HUES64 (cell line): ENCODE measurements around the gene HIVEP3.
"Not testable (repeated sequence)": the region's sequence is repeated elsewhere in the genome, so short reads cannot be mapped to it uniquely, and the experiment has no call there.

Source experiments
- H3K27ac ChIP-seq: 2 replicates; pipeline ENCODE4 v1.7.0; 2013; ENCODE audit warnings: low read depth, low read length, inconsistent platforms
- H3K27me3 ChIP-seq: 2 replicates; pipeline ENCODE4 v1.6.1; 2013; ENCODE audit warnings: mild to moderate bottlenecking, low read length; ENCODE audit not compliant: insufficient read depth
- H3K36me3 ChIP-seq: 2 replicates; pipeline ENCODE4 v1.6.1; 2013; ENCODE audit warnings: mild to moderate bottlenecking, low read length; ENCODE audit not compliant: insufficient read depth
- H3K4me1 ChIP-seq: 2 replicates; pipeline ENCODE4 v1.6.1; 2013; ENCODE audit warnings: mild to moderate bottlenecking, low read length, moderate library complexity; ENCODE audit not compliant: insufficient read depth
- H3K4me3 ChIP-seq: 2 replicates; pipeline ENCODE4 v1.5.1; 2013; ENCODE audit warnings: mild to moderate bottlenecking, low read length, moderate library complexity
- H3K9ac ChIP-seq: 2 replicates; pipeline ENCODE4 v1.6.1; 2013; ENCODE audit warnings: mild to moderate bottlenecking, low read depth, low read length
- H3K9me3 ChIP-seq: 2 replicates; pipeline ENCODE4 v1.6.1; 2013; ENCODE audit warnings: low read depth, low read length; ENCODE audit not compliant: insufficient read depth
- WGBS: fragments of 150-250, 120-280 bp; methylation state at CpG from one replicate; pipeline ENCODE4 v1.1.7; 2013; ENCODE audit warnings: missing lambda C conversion rate; 5-methylcytosine and 5-hydroxymethylcytosine counted together

HIVEP3 gene

DNA sequence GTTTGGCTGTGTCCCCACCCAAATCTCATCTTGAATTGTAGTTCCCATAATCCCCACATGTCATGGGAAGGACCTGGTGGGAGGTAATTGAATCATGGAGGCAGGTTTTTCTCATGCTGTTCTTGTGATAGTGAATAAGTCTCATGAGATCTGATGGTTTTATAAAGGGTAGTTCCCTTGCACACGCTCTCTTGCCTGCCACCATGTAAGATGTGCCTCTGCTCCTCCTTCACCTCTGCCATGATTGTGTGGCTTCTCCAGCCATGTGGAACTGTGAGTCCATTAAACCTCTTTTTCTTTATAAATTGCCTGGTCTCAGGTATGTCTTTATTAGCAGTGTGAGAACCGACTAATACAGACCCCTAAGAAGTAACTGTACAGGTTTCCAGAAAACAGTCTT lies 2.5 kb upstream of the HIVEP3 start:
- Histone ChIP-seq H3K27me3 (peaks cover 38% of the 10 kb centered on the region), H3K4me1 (peaks cover 31% of the 10 kb centered on the region)
- not testable (repeated sequence) for H3K36me3 ChIP-seq, H3K9me3 ChIP-seq, H3K4me3 ChIP-seq, H3K27ac ChIP-seq, H3K9ac ChIP-seq
- 96% methylated on average over 2 of the region's 2 CpGs for WGBS

DNA sequence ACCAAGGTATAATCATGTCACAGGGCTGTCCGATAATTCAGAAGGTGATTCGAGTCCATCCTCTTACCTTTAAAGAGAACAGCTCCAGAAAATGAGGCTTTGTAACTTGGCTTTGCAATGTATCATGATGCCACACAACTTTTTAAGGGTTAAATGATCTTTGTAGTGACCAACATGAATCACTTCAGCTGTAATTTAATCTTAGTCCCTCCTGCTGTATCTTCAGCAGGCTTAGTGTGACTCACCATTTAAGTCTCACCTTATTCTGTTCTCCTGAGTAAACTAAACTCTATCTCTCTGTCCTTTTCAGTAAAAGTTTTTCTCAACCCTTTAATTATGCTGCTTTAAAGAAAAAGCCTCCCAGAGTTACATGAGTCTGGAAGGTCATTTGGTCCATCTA lies 1.9 kb upstream of the HIVEP3 start:
- Histone ChIP-seq H3K27ac (no peak overlapping the region), H3K4me3 (no peak overlapping the region), H3K36me3 (no peaks in the 10 kb centered on the region), H3K27me3 (peaks cover 44% of the 10 kb centered on the region), H3K9ac (no peak overlapping the region), H3K4me1 (peaks cover 31% of the 10 kb centered on the region), H3K9me3 (0 out of 2 replicates have a peak, but pooled peaks cover 7% of the 10 kb centered on the region)
- 93% methylated on average over 2 of the region's 2 CpGs for WGBS

DNA sequence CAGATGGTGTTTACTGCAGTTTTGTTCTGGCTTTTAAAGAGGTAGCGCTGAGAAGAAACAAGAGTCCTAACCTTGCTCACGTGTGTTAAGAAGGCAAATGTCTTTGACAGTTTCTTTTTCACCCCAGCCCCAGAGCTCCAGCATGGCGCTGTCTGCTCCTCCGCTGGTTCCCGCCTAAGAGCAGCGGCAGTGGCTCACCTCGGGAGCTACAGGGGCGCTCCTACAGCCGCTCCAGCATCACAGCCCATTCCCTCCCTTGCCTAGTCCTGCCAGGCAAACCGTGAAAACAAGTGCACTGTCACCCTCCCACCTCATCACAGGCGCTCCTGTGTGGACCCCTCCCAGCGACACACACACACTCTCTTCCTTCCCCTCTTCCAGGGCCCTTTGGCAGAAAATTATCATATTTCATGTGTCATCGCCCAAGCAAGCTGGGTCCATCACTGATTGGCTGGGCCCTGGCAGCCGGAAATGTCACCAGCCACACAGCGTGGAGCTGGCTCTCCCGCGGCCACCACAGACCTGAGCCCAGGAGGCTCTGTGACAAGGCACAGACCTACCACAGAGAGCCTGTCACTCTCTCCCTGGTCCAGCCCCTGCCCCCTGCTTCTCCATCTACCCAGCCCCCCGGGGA lies 1.2 kb upstream of the HIVEP3 start:
- Histone ChIP-seq H3K27me3 (peaks cover 47% of the 10 kb centered on the region), H3K27ac (no peak overlapping the region), H3K9ac (no peak overlapping the region), H3K4me3 (peak overlapping the region; percentile 62), H3K4me1 (peaks cover 31% of the 10 kb centered on the region), H3K36me3 (no peaks in the 10 kb centered on the region), H3K9me3 (0 out of 2 replicates have a peak, but pooled peaks cover 7% of the 10 kb centered on the region)
- 4% methylated on average over 17 of the region's 18 CpGs for WGBS

DNA sequence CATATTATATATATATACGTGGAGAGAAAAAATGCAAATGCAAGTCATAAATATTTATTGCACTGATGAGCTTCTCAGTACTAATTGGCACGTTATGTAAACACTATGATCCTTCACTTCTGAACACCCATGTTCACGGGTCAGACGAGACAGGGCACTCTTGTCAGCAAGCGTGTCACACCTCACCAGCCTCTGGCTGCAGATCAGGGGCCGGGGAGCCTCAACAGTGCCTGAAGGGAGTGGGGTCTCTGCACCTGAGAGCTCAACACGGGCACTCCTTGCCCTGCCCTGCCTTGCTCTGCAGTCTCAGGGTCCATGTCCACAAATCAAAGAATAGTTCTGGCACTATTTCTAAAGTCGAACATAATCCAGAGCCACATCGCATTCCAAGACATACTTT lies 409 bp upstream of the HIVEP3 start:
- H3K4me1 ChIP-seq: peaks cover 31% of the 10 kb centered on the region
- H3K27ac ChIP-seq: no peak overlapping the region
- H3K36me3 ChIP-seq: no peaks in the 10 kb centered on the region
- no peak overlapping the region for H3K9ac ChIP-seq
- 54% methylated on average over 8 of the region's 9 CpGs for WGBS
- H3K9me3 ChIP-seq: 0 out of 2 replicates have a peak, but pooled peaks cover 5% of the 10 kb centered on the region
- H3K4me3 ChIP-seq: peak overlapping the region; percentile 62; the same call in 1 of the 2 replicates
- H3K27me3 ChIP-seq: peaks cover 47% of the 10 kb centered on the region

DNA sequence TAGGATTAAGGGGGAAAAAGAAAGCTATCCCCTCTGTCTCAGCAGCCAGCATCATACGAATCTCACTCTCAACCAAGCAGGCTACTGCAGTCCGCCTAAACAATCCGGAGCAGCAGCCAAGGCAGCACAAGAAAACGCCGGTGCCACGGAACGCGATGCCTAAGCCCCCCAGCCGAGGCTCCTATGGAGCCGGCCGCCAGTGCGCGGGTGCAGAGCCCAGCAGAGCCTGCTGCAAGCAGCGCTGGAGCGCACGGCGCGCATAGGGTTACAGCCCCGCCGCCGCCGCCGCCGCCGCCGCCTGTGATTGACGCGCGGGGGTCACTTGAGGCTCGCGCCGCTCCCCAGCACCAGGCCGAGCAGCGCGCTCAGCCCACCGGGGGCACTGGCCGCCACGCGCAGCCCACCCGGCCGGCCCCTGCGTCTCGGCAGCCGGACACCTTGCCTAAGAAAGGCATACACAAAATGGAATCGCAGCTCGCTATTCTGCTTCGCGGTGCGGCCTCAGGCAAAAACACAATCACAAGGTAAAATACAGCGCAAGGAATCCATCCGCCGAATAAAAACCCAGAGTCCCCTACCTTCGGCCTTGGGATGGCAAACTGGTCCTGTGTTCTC lies 780 bp downstream of the HIVEP3 start:
- peak overlapping the region; percentile 43; the same call in 1 of the 2 replicates for H3K9ac ChIP-seq
- H3K27me3 ChIP-seq: peaks cover 47% of the 10 kb centered on the region
- peaks cover 31% of the 10 kb centered on the region for H3K4me1 ChIP-seq
- WGBS: under 1% methylated on average over 53 of the region's 53 CpGs
- no peaks in the 10 kb centered on the region for H3K9me3 ChIP-seq
- peak overlapping the region; percentile 62 for H3K4me3 ChIP-seq
- no peaks in the 10 kb centered on the region for H3K36me3 ChIP-seq
- H3K27ac ChIP-seq: no peak overlapping the region

DNA sequence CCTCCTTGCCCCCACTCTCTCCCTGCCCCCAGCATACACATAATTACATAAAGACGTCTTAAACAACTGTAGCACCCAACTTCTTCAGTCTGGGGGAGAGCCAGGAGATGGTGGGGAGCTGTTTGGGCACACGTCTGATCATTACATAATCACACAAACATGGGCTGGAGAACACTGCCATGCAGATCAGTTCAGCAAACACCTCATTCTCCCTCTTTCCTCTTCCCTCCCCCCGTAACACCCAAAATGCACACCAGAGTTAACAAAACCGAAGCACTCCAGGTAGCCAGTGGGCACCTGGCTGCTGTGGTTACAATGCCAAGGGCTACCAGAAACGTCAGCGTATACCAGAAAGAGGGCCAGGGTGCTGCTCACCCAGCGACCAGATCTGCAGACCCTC lies 1.6 kb downstream of the HIVEP3 start:
- Histone ChIP-seq H3K9ac (no peak overlapping the region), H3K9me3 (no peaks in the 10 kb centered on the region), H3K4me3 (peak overlapping the region; percentile 62), H3K27ac (no peak overlapping the region), H3K36me3 (no peaks in the 10 kb centered on the region), H3K27me3 (peaks cover 47% of the 10 kb centered on the region), H3K4me1 (peaks cover 31% of the 10 kb centered on the region)
- 73% methylated on average over 7 of the region's 7 CpGs for WGBS

DNA sequence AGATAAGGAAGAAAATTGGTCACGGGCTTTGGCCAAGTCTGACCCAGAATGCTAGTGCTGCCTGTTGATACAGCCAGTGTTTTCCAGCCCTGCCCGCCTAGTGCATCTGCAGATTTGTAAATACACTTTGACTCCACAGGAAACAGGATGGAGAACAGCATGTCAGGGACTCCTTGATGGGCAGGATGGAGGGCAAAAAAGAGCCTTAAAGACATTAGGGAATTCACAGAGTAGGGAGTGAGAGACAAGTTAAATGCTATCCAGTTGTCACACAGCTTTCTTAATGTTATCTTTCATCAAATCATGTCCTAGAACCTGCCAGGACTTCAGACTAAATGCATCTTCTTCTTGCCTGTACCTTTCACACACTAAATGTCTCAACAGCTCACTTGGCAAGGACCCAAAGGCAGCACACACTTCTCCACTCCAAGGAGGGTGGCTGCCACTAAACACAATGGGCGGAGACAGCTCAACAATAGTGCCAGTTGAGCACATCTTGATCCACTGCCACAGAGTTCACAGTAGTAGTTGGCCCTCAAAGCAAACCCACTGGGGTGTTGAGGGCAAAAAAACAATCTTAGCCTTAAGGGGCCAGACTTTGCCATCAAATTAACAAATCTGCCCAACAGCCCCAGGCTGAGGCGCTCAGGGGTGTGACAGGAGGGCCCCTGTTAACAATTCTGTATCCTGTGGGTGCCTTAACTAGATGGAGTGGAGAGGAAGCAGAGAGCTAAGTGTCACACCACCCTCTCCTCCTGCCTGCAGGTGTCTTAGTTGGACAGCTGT lies 2.7 kb downstream of the HIVEP3 start:
- WGBS: 87% methylated on average over 4 of the region's 4 CpGs
- no peak overlapping the region for H3K9ac ChIP-seq

DNA sequence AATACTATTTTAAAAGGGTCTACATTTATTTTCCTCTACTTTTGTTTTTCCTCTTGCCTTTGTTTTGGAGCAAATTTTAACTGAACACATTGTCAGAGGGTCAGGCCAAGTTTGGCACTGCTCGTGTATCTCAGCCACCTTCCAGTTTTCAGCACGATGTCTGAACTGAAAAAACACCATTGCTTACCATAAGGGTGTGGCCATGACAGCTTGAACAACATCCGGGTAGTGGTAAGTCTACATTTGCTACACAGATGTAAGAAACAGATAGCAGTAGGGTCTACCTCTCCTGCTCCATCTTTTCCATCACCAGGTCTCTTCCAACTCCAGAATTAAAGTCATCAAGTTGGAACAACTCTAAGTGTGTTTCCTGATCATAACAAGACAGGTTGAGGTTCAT lies 4.2 kb downstream of the HIVEP3 start:
- peaks cover 41% of the 10 kb centered on the region for H3K27me3 ChIP-seq
- H3K4me3 ChIP-seq: no peak overlapping the region
- H3K27ac ChIP-seq: no peak overlapping the region
- 94% methylated on average over 3 of the region's 3 CpGs for WGBS
- H3K9ac ChIP-seq: no peak overlapping the region
- H3K4me1 ChIP-seq: peaks cover 21% of the 10 kb centered on the region
- 0 out of 2 replicates have a peak, but pooled peaks cover 2% of the 10 kb centered on the region for H3K9me3 ChIP-seq
- no peaks in the 10 kb centered on the region for H3K36me3 ChIP-seq

More for the DNA sequence above, 2.7 kb downstream of the HIVEP3 start:
- no peaks in the 10 kb centered on the region for H3K9me3 ChIP-seq
- H3K27ac ChIP-seq: no peak overlapping the region
- H3K36me3 ChIP-seq: no peaks in the 10 kb centered on the region
- H3K4me1 ChIP-seq: peaks cover 31% of the 10 kb centered on the region
- peaks cover 47% of the 10 kb centered on the region for H3K27me3 ChIP-seq
- H3K4me3 ChIP-seq: no peak overlapping the region

DNA sequence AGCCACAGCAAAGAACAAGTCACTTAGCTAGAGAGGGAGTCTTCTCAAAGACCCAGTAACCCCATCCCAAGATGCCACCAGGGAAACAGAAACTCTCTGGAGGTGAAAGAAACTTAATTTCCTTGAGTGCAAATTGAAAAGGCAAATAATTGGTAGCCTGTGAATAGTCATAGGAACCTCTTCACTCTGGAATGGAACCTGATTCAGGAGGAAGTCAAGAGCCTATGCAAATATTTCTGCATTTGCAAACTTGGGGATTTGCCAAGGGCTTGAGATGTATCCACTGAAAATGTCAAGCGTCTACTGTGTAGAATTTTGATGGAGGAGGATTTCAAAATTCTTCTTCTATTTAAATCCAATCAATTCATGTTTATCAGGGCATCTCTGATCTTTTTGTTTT lies 5.7 kb downstream of the HIVEP3 start:
- Histone ChIP-seq H3K27ac (no peak overlapping the region), H3K4me1 (peaks cover 8% of the 10 kb centered on the region), H3K4me3 (no peak overlapping the region), H3K9me3 (0 out of 2 replicates have a peak, but pooled peaks cover 2% of the 10 kb centered on the region), H3K36me3 (no peaks in the 10 kb centered on the region), H3K9ac (no peak overlapping the region), H3K27me3 (peaks cover 26% of the 10 kb centered on the region)
- WGBS: 100% methylated on average over 1 of the region's 1 CpG

DNA sequence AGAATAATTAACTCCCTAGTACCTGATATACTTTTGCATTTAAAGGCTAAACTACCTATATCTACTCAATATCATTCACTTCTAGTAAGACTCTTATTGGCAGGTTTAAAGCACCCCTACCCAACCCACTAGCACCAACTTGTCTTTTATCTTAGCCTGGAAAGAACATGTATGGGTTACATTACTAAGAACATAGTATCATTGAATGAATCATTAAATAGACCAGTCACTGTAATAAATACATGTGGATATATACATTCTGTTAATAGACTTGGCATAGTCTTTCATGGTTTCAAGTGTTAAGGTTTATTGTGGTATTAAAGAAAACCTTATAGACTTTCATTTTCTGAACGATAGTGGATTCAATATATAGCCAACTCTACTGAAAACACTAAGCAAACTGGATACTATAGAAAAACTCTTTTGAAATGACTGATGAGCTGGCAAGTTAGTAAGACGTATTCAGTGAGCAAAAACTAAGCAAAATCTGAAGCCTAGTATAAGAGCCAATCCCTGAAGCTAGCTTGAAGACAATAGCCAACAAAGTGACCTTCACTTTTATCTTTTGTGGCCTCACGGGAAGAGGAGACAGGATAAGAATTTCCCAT lies 10.3 kb downstream of the HIVEP3 start:
- Histone ChIP-seq H3K27ac (no peak overlapping the region), H3K9ac (no peak overlapping the region), H3K4me3 (no peak overlapping the region), H3K27me3 (no peaks in the 10 kb centered on the region), H3K36me3 (no peaks in the 10 kb centered on the region), H3K4me1 (no peaks in the 10 kb centered on the region), H3K9me3 (0 out of 2 replicates have a peak, but pooled peaks cover 2% of the 10 kb centered on the region)
- 97% methylated on average over 2 of the region's 3 CpGs for WGBS

DNA sequence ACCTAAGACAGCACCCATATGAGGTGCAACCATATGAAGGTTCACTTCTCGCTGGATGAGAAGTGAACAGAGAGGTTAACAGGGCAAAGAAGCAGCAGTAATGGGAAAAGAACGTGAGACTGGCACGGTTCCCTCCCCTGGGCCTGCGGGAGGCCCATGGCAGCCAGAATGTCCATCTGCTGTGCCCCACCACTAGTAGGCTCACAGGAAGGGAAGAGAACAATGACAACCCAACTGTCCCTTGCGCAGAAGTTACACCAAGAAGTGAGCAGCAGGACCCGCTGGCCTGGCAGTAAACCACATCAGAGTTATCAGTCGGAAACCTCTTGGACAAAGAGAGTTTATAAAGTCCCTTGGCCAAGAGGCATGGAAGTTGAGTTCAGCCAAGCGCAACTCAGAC lies 11.3 kb downstream of the HIVEP3 start:
- H3K4me1 ChIP-seq: no peaks in the 10 kb centered on the region
- H3K27ac ChIP-seq: no peak overlapping the region
- 95% methylated on average over 8 of the region's 8 CpGs for WGBS

More for the DNA sequence above, 11.3 kb downstream of the HIVEP3 start:
- no peak overlapping the region for H3K4me3 ChIP-seq
- 0 out of 2 replicates have a peak, but pooled peaks cover 2% of the 10 kb centered on the region for H3K9me3 ChIP-seq
- no peaks in the 10 kb centered on the region for H3K27me3 ChIP-seq
- no peak overlapping the region for H3K9ac ChIP-seq
- H3K36me3 ChIP-seq: no peaks in the 10 kb centered on the region
